ENCODE results near the gene RAP1GAP. TPM values are rescaled to one million over a fixed set of nuclear protein-coding genes. Genes with fewer than 3 reads are reported as not detected.
A peak's percentile ranks its signal among the peaks of the same experiment; 100 is the strongest.

The RAP1GAP gene
- total and polyA plus RNA-seq, 2 of the 13 experiments (the other 11 are each of a cell fraction or from before 2014, with no cell fraction given), result 11.9 to 37.5 TPM

- TF ChIP-seq ZNF687 (CRISPR knock-in tag; IDR thresholded peaks at IDR 0.05), result peak; percentile 66
- TF ChIP-seq MAFK (conservative IDR thresholded peaks at IDR 0.05 in 1 of 2, IDR thresholded peaks at IDR 0.05 in 1 of 2; ENCODE audit: low read length in 2 of 2), result no peak
- no peak for TF ChIP-seq DPF2 (CRISPR knock-in tag; IDR thresholded peaks at IDR 0.05; ENCODE audit: borderline replicate concordance, low read depth)
- 0 out of 2 replicates have a peak, but pooled peaks have one; percentile 24 for TF ChIP-seq ZNF576 (CRISPR knock-in tag; IDR thresholded peaks at IDR 0.05)
- TF ChIP-seq ZNF558 (CRISPR knock-in tag; IDR thresholded peaks at IDR 0.05; ENCODE audit: borderline replicate concordance), result no peak
- no peak; the same call in 1 of the 2 replicates for TF ChIP-seq HOXA3 (CRISPR knock-in tag; IDR thresholded peaks at IDR 0.05)
- TF ChIP-seq ESRRA (CRISPR knock-in tag; IDR thresholded peaks at IDR 0.05; ENCODE audit: low read depth), result peak; percentile 80
- no peak for TF ChIP-seq U2AF2 (IDR thresholded peaks at IDR 0.05; ENCODE audit: low read depth, low read length)
- no peak for TF ChIP-seq ZBTB4 (CRISPR knock-in tag; IDR thresholded peaks at IDR 0.05; ENCODE audit: borderline replicate concordance)
- no peak for TF ChIP-seq CBX1 (IDR thresholded peaks at IDR 0.05; ENCODE audit: low read depth)
- no peak for TF ChIP-seq NCOA1 (CRISPR knock-in tag; IDR thresholded peaks at IDR 0.05)
- no peak for TF ChIP-seq BATF2 (CRISPR knock-in tag; IDR thresholded peaks at IDR 0.05)
- TF ChIP-seq ZKSCAN5 (CRISPR knock-in tag; IDR thresholded peaks at IDR 0.05), result no peak
- TF ChIP-seq ZNF556 (CRISPR knock-in tag; IDR thresholded peaks at IDR 0.05; ENCODE audit: borderline replicate concordance), result no peak
- TF ChIP-seq ZNF691 (CRISPR knock-in tag; IDR thresholded peaks at IDR 0.05; ENCODE audit: borderline replicate concordance, low read depth), result no peak
- TF ChIP-seq YY1 (IDR thresholded peaks at IDR 0.05; ENCODE audit: insufficient read depth, insufficient replicate concordance, low read depth, low read length), result no peak
- no peak for TF ChIP-seq ZNF775 (CRISPR knock-in tag; IDR thresholded peaks at IDR 0.05; ENCODE audit: borderline replicate concordance)
- TF ChIP-seq ZNF883 (CRISPR knock-in tag; IDR thresholded peaks at IDR 0.05; ENCODE audit: not compliant biosample characterization), result no peak
- TF ChIP-seq SPEN (CRISPR knock-in tag; IDR thresholded peaks at IDR 0.05; ENCODE audit: low read depth), result 0 out of 2 replicates have a peak, but pooled peaks have one; percentile 16
- no peak for TF ChIP-seq ZNF629 (CRISPR knock-in tag; conservative IDR thresholded peaks at IDR 0.05)
Measured at GRCh38 chr1:21663248-21663950, 5.8 kb downstream of the RAP1GAP start (continued).

Data from HepG2 (cell line).